ENCODE measurements around the gene MEIS3. TPM values are rescaled to one million over a fixed set of nuclear protein-coding genes. Genes with fewer than 3 reads are reported as not detected.

Gene MEIS3
- total RNA-seq, 1 donor from 2014 or later: 11.3 TPM

DNA sequence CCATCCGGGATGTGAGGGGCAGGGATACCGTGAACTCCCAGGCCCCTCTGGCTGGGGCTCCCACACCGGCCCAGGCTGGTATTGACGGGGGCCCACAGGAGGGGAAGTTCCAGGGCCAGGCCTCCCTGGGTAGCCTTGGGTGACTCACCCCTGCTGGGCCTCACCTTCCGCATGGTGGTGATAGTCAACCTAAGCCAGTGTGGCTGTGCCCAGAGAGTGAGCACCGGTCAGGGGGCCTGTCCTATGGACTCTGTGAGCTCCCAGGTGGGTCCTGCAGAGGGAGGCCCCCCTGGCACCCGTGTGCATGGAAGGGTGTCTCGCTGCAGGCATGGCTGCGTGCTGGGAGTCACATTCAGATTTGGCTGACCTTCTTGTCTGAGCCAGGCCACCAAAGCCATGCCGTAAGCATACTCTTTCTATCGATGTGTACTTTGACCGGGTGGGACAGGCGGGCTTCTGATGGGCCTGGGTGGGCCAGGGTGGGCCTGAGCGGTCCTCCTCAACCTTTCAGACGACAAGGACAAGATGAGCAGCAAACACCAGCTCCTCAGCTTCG, 42.7 kb downstream of the MEIS3 start:
- FAIRE-seq (no peak), DNase-seq (ENCODE audit: low read depth) (no peak)
- no peak for TF ChIP-seq CTCF (IDR thresholded peaks at IDR 0.05; ENCODE audit: insufficient read depth, low read length, severe bottlenecking)
- peaks cover 52% of the 10 kb centered on the region for H3K36me3 ChIP-seq (ENCODE audit: control insufficient read depth, insufficient read depth, low read length)
- no peak overlapping the region for H3K4me3 ChIP-seq (ENCODE audit: low read depth, low read length)
- no peaks in the 10 kb centered on the region for H3K27me3 ChIP-seq (ENCODE audit: control insufficient read depth, insufficient read depth, low read length)

DNA sequence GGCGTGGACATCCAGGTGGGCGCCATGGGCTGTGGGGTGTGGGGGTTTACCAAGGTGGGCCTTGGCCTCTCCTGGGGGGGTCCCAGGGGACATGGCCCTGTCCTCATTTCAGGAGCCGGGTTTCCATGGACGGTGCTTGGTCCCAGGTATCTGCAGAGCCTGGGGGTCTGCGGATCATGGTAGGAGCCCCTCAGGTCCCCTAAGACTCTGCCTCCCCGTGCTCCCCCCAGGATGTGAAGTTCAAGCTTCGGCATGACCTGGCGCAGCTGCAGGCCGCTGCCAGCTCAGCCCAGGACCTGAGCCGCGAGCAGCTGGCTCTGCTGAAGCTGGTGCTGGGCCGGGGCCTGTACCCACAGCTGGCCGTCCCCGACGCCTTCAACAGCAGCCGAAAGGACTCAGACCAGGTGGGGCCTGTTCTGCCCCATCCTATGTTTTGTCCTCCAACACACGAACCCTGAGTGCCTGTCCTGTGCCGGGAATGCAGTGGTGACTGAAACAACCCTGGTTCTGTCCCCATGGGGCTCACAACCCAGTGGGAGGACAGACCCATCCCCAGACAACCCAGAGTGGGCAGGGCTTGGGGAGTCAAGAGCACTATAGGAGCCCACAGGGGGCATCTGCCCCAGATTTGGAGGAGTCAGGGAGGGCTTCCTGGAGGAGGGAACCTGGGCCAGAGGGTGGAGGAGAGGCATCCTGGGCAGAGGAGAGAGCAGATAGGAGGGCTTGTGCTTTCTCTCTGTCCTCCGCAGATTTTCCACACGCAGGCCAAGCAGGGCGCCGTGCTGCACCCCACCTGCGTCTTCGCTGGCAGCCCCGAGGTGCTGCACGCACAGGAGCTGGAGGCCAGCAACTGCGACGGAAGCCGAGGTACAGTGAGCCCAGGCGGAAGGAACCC, 43.4 kb downstream of the MEIS3 start:
- no peak for TF ChIP-seq CTCF (IDR thresholded peaks at IDR 0.05; ENCODE audit: insufficient read depth, low read length, severe bottlenecking)
- DNase-seq (ENCODE audit: low read depth) (no peak), FAIRE-seq (no peak)
- H3K27me3 ChIP-seq (ENCODE audit: control insufficient read depth, insufficient read depth, low read length): no peaks in the 10 kb centered on the region
- no peak overlapping the region for H3K4me3 ChIP-seq (ENCODE audit: low read depth, low read length)
- H3K36me3 ChIP-seq (ENCODE audit: control insufficient read depth, insufficient read depth, low read length): peaks cover 48% of the 10 kb centered on the region

GRCh38 chr19:47374876-47375693, 44.2 kb downstream of the MEIS3 start:
- Histone ChIP-seq H3K27me3 (ENCODE audit: control insufficient read depth, insufficient read depth, low read length) (no peaks in the 10 kb centered on the region), H3K36me3 (ENCODE audit: control insufficient read depth, insufficient read depth, low read length) (peaks cover 44% of the 10 kb centered on the region), H3K4me3 (ENCODE audit: low read depth, low read length) (no peak overlapping the region)
- FAIRE-seq: no peak
- DNase-seq (ENCODE audit: low read depth): no peak
- TF ChIP-seq CTCF (IDR thresholded peaks at IDR 0.05; ENCODE audit: insufficient read depth, low read length, severe bottlenecking): no peak

GRCh38 chr19:47373246-47374240, 45.8 kb downstream of the MEIS3 start:
- no peak overlapping the region for H3K4me3 ChIP-seq (ENCODE audit: low read depth, low read length)
- peaks cover 47% of the 10 kb centered on the region for H3K36me3 ChIP-seq (ENCODE audit: control insufficient read depth, insufficient read depth, low read length)
- no peak for TF ChIP-seq CTCF (IDR thresholded peaks at IDR 0.05; ENCODE audit: insufficient read depth, low read length, severe bottlenecking)
- no peaks in the 10 kb centered on the region for H3K27me3 ChIP-seq (ENCODE audit: control insufficient read depth, insufficient read depth, low read length)
- DNase-seq (ENCODE audit: low read depth) (no peak), FAIRE-seq (no peak)

GRCh38 chr19:47372603-47373002, 46.7 kb downstream of the MEIS3 start:
- no peak for TF ChIP-seq CTCF (IDR thresholded peaks at IDR 0.05; ENCODE audit: insufficient read depth, low read length, severe bottlenecking)
- Histone ChIP-seq H3K36me3 (ENCODE audit: control insufficient read depth, insufficient read depth, low read length) (peaks cover 43% of the 10 kb centered on the region), H3K27me3 (ENCODE audit: control insufficient read depth, insufficient read depth, low read length) (no peaks in the 10 kb centered on the region), H3K4me3 (ENCODE audit: low read depth, low read length) (no peak overlapping the region)
- no peak for DNase-seq (ENCODE audit: low read depth)
- FAIRE-seq: no peak

Data from bronchial epithelial cell (primary cell).